Activated CD8-positive, alpha-beta memory T cell treated with anti-CD3 and anti-CD28 coated beads, Interleukin-2, amount 10 ng/mL, durations not matched to agents 7 days and 5 days (primary cell): ENCODE data around the gene KLHL30. TPM values are rescaled to one million over a fixed set of nuclear protein-coding genes. Genes with fewer than 3 reads are reported as not detected.

Experiments used
- ATAC-seq: fragments of 150-1000 bp; cut with Tn5 transposase; one replicate; pipeline ENCODE4 v1.10.0; 2021; ENCODE audit warnings: moderate library complexity
- CTCF ChIA-PET: fragments of 350-600 bp; sonication (Branson Sonifier 250); formaldehyde crosslinking; loops from one replicate; lab custom pipeline; 2021; ENCODE audit warnings: antibody characterized with exemption; lab: Charles Lee
- DNase-seq: peaks from one replicate; pipeline ENCODE4 v3.0.0-alpha.2; 2020
- H3K27ac Mint-ChIP-seq: one replicate; pipeline ENCODE4 v1.8.0; 2021; ENCODE audit warnings: mild to moderate bottlenecking, mixed read lengths
- H3K27me3 Mint-ChIP-seq: one replicate; pipeline ENCODE4 v1.8.0; 2021; ENCODE audit warnings: mixed read lengths
- H3K36me3 Mint-ChIP-seq: one replicate; pipeline ENCODE4 v1.8.0; 2021; ENCODE audit warnings: mild to moderate bottlenecking, mixed read lengths
- H3K4me1 Mint-ChIP-seq: one replicate; pipeline ENCODE4 v1.8.0; 2021; ENCODE audit warnings: mixed read lengths
- H3K4me3 Mint-ChIP-seq: one replicate; pipeline ENCODE4 v1.8.0; 2021; ENCODE audit warnings: mild to moderate bottlenecking, moderate library complexity, mixed read lengths
- H3K9me3 Mint-ChIP-seq: one replicate; pipeline ENCODE4 v1.8.0; 2022; ENCODE audit warnings: low read depth, mixed read lengths
- total RNA-seq, 2 experiments: library from RNA; stranded (reverse); gene quantifications; one replicate each; pipeline ENCODE4 v1.2.3, GENCODE V29; 2021

Gene KLHL30
- total RNA-seq, 2 experiments from 2014 or later: not detected

DNA sequence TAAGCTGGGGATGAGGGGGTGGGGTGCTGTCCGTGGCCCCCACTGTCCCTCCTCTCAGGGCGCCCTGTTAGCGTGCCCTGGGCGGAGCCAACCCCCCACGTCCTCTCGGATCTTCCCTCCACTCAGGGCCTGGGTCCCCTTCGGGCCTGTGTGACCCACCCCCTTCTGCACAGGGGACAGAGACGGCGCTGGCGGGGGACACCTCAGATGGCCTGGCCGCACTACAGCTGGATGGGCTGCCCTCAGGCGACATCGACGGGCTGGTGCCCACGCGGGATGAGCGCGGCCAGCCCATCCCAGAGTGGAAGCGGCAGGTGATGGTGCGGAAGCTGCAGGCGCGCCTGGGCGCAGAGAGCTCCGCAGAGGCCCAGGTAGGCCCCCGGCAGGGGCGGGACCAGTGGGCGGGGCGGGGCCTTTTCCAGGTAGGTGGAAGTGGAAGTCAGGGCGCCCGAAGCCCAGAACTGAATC is 9.9 kb upstream of the KLHL30 start:
- H3K27ac Mint-ChIP-seq: no peak overlapping the region

DNA sequence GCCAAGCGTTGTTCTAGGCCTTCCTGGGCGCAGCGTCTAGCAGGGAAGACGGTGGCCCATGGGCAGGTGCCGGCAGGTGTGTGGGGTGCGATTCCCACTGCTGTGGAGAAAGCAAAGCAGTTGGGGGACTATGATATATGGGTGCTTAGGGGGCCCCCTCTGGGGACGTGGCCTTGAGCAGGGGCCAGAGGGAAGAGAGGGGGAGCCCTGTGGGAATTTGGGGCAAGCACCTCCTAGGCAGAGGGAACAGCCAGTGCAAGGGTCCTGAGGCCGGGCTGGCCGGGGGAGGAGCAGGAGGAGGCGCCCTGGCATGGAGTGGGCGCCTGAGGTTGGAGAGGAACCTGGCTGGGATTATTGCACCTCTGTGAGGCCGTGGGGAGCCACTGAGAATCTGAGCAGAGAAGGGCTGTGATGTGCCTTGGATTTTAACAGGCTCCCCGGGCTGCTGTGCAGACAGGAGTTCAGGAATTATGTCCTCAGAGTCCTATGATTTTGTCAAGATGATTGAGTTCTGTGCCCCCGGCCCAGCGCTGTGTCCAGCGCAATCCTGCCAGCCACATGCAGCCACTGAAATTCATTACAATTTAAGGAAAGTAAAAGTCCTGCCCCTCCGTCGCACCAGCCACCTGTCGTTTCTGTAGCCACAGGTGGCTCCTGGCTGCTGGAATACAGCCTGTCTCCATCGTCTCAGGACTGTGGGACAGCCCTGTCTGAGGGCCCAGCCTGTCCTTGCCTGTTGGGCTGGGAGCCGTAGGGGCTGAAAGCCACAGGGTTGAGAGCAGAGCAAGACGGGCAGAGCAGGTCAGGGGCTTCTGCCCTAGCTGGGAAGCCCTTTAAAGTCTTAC is 9.1 kb upstream of the KLHL30 start:
- Mint-ChIP-seq H3K4me1 (no peaks in the 10 kb centered on the region), H3K27ac (no peak overlapping the region), H3K27me3 (no peaks in the 10 kb centered on the region), H3K9me3 (no peaks in the 10 kb centered on the region), H3K4me3 (no peak overlapping the region), H3K36me3 (no peaks in the 10 kb centered on the region)
- ATAC-seq (no peak), DNase-seq (no peak)
- CTCF ChIA-PET: no interaction called here

More for the DNA sequence above, 9.9 kb upstream of the KLHL30 start:
- H3K36me3 Mint-ChIP-seq: no peaks in the 10 kb centered on the region
- H3K4me3 Mint-ChIP-seq: no peak overlapping the region
- no peak for DNase-seq
- H3K9me3 Mint-ChIP-seq: no peaks in the 10 kb centered on the region
- no peak for ATAC-seq
- H3K27me3 Mint-ChIP-seq: no peaks in the 10 kb centered on the region
- CTCF ChIA-PET: no interaction called here
- H3K4me1 Mint-ChIP-seq: no peaks in the 10 kb centered on the region

DNA sequence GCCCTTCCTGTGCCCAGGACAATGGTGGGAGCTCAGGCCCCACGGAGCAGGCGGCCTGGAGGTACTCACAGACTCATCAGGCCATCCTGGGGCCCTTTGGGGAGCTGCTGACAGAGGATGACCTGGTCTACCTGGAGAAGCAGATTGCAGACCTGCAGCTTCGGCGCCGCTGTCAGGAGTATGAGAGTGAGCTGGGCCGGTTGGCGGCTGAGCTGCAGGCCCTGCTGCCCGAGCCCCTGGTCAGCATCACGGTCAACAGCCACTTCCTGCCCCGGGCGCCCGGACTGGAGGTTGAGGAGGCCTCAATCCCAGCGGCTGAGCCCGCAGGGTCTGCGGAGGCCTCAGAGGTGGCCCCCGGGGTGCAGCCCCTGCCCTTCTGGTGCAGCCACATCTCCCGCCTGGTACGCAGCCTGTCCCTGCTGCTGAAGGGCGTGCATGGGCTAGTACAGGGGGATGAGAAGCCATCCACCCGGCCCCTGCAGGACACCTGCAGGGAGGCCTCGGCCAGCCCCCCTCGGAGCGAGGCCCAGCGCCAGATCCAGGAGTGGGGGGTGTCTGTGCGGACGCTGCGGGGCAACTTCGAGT is 8.3 kb upstream of the KLHL30 start:
- CTCF ChIA-PET: no interaction called here
- Mint-ChIP-seq H3K4me3 (no peak overlapping the region), H3K36me3 (no peaks in the 10 kb centered on the region), H3K27ac (no peak overlapping the region), H3K9me3 (no peaks in the 10 kb centered on the region), H3K27me3 (no peaks in the 10 kb centered on the region), H3K4me1 (no peaks in the 10 kb centered on the region)
- DNase-seq (no peak), ATAC-seq (no peak)

DNA sequence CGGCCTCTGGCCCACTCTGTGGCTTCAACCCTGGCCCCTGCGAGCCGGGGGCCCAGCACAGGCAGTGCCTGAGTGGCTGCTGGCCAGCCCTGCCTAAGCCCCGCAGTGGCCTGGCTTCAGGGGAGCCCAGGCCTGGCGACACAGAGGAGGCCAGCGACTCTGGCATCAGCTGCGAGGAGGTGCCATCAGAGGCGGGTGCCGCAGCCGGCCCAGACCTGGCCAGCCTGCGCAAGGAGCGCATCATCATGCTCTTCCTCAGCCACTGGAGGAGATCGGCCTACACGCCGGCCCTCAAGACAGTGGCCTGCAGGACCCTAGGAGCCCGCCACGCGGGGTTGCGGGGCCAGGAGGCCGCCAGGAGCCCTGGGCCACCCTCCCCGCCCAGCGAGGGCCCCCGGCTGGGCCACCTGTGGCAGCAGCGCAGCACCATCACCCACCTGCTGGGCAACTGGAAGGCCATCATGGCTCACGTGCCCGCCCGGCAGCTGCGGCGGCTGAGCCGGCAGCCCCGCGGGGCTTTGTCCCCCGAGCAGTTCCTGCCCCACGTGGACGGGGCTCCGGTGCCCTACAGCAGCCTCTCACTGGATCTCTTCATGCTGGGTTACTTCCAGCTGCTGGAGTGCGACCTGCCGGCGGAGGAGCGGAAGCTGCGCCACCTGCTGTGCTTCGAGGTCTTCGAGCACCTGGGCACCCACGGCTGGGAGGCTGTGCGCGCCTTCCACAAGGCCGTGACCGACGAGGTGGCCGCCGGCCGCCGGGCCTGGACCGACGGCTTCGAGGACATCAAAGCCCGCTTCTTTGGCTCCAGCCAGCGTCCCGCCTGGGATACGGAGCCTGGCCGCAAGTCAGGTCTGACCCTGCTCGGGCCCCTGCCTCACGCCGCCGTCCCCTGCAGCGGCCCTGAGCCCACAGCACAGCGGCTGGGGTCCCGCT is 7.5 kb upstream of the KLHL30 start:
- H3K36me3 Mint-ChIP-seq: no peaks in the 10 kb centered on the region
- no peak overlapping the region for H3K4me3 Mint-ChIP-seq
- ATAC-seq (no peak), DNase-seq (no peak)
- H3K27me3 Mint-ChIP-seq: no peaks in the 10 kb centered on the region
- no peak overlapping the region for H3K27ac Mint-ChIP-seq
- no peaks in the 10 kb centered on the region for H3K4me1 Mint-ChIP-seq
- H3K9me3 Mint-ChIP-seq: no peaks in the 10 kb centered on the region
- CTCF ChIA-PET: no interaction called here

DNA sequence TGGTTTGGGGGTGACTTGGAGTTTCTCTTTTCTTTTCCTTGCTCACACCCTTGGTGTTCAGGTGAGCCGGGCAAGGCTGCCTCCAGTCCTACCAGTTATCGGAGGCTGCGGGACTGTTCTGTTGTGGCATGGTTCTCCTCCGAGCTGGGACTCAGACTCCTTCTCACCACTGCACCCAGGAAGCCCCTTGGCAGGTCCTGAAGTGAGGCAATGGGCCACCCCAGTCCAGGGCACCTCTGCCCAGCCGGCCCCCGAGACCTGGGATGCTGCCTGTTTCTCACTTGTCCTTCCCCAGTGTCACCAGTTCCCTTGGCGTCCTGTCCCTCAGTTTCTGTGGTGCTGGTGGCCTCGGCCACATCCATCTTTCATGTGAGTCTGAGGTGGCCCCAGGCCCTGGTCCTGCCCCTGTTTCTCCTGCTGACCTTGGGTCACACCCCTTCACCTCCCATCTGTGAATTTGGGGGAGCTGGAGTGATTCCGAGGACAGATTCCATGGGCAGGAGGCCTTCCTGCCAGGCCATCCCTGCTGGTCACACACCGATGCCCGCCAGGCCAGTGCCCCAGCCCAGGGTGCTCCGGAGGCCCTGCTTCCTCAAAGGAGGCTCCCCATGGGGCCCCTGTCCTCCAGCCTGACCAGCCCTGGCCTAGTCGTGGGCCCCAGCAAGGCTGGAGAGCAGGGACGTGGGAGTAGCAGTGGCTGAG is 6.6 kb upstream of the KLHL30 start:
- Mint-ChIP-seq H3K9me3 (no peaks in the 10 kb centered on the region), H3K27ac (no peak overlapping the region), H3K27me3 (no peaks in the 10 kb centered on the region), H3K4me3 (no peak overlapping the region), H3K4me1 (no peaks in the 10 kb centered on the region), H3K36me3 (no peaks in the 10 kb centered on the region)
- CTCF ChIA-PET: no interaction called here
- DNase-seq (no peak), ATAC-seq (no peak)

DNA sequence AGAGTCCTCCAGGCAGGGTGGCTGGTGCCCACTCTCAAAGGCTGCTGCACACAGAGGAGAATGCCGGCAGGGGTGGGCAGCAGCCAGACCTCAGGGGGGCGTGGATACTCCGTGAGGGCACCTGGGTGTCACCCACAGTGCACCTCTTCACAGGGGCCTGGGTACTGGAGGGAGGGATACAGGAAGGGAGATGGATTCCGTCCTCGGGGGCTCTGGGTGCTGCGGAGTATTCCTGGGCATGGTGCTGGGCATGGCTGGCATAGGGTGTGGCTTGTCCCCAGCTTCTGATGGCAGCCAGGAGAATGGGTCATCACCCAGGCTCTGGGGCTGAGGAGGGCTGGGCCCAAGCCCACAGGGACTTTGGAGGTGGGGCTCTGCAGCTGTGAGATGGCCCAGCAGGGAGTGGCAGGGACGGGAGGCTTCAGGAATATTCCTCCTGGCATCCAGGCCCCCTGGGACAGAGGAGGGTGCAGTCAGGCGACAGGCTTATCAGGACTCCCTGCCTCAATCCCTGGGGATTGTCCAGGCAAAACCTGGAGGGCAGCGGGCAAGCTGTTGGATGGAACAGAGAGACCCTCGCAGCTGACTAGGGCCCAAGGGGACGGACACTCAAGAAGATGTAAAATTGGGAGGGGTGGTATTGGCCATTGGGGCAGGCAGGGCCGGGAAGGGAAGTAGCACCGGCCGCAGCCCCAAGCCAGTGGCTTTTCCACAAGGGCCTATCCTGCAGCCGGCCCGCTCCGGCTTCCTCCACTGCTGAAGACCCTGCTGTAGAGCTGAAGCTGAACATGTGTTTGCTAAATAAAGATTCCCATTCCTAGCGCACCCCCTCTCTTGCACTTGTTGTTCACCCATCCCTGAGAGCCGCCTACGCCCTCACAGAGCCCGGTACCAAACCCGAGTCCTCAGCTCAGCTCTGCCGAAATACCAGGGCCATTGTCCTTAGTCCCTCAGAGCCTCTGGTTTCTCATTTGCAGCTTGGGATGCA is 5.7 kb upstream of the KLHL30 start:
- Mint-ChIP-seq H3K27ac (no peak overlapping the region), H3K4me1 (no peaks in the 10 kb centered on the region)
- CTCF ChIA-PET: no interaction called here

DNA sequence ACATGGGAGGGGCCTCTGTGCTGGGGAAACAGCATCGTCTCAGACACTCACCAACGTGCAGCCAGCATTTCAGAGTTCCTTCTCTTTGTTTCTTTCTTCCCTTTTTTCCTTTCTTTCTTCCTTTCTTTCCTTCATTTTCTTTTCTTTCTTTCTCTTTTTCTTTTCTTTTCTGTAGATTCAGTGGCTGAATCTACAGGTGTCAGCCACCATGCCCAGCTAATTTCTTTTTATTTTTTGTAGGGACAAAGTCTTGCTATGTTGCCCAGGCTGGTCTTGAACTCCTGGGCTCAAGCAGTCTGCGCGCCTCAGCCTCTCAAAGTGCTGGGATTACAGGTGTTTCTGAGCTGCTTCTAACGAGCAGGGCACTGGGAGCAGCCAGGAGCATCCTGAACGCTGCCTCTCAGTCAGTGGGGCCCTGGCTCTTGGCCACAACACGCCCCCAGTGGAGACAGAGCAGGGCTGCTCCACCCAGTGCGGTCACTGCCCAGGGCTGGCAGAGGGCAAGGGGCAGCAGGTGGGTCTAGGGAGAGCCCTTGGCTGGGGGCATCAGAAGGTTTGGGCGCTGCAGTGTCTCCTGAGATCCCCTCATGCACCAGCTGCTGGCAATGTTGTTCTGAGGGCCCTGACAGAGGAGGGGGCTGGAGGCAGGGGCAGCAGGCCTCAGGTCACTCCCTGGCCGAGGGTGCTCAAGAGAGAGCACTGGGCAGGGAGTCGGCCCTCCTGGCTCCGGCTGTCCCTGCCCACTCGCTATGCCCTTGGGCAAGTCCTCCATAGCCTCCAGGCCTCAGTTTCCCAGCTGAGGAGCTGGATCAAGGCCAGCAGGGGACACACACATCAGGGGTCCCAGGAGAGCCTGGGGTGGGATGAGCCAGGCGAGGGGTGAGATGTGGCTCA is 4.7 kb upstream of the KLHL30 start:
- Mint-ChIP-seq H3K4me3 (no peak overlapping the region), H3K27me3 (no peaks in the 10 kb centered on the region)

More for the DNA sequence above, 5.7 kb upstream of the KLHL30 start:
- no peak overlapping the region for H3K4me3 Mint-ChIP-seq
- no peaks in the 10 kb centered on the region for H3K36me3 Mint-ChIP-seq
- DNase-seq (no peak), ATAC-seq (no peak)
- H3K9me3 Mint-ChIP-seq: no peaks in the 10 kb centered on the region
- H3K27me3 Mint-ChIP-seq: no peaks in the 10 kb centered on the region

DNA sequence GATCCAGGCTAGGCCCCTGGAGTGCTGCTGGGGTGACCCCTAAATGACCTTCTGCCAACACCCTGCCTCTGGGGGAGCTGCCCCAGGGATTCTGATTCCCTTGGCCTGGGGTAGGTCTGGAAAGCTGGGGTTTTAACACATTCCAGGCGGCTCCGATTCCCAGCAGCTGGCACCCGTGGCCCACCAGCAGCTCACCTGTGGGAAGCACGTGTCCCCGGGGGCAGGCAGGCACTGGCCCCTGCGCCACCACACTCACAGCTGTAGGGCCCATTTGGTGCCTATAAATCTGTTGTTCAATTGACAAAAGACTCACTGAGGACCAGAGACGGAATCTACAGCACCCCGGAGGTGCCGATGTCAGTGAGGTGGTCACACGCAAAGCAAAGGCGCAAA is 4.1 kb upstream of the KLHL30 start:
- Mint-ChIP-seq H3K9me3 (no peaks in the 10 kb centered on the region), H3K4me1 (no peaks in the 10 kb centered on the region), H3K27ac (no peak overlapping the region), H3K36me3 (no peaks in the 10 kb centered on the region), H3K4me3 (no peak overlapping the region), H3K27me3 (no peaks in the 10 kb centered on the region)
- DNase-seq (no peak), ATAC-seq (no peak)
- CTCF ChIA-PET: interaction anchor here (0.9 kb wide), 1 partner anchor 10 kb away, joined by 3 read pairs; no protein-coding TSS in a partner anchor

More for the DNA sequence above, 4.7 kb upstream of the KLHL30 start:
- DNase-seq (no peak), ATAC-seq (no peak)
- H3K9me3 Mint-ChIP-seq: no peaks in the 10 kb centered on the region
- no peaks in the 10 kb centered on the region for H3K36me3 Mint-ChIP-seq
- no peaks in the 10 kb centered on the region for H3K4me1 Mint-ChIP-seq
- no peak overlapping the region for H3K27ac Mint-ChIP-seq
- CTCF ChIA-PET: interaction anchor here (0.9 kb wide), 1 partner anchor 10 kb away, joined by 3 read pairs; no protein-coding TSS in a partner anchor

DNA sequence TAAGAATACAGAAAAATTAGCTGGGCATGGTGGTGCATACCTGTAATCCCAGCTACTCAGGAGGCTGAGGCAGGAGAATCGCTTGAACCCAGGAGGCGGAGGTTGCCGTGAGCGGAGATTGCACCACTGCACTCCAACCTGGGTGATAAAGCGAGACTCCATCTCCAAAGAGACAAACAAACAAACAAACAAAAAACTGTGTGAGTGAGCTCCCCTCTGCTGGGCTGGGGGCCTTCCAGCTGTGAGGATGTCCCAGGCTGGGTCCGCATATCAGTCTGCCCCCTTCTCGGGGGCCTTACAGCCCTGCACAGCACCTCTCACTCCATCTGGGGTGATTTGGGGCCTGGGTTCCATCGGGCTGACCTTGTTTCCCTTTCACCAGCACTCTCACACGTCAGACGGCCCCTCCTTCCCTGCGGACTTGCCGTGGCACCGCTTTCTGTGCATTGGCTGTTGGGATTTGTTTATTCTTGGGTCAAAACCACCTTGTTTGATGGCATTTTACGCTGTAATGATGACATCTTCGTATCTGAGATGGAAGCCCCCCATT is 2.8 kb upstream of the KLHL30 start:
- CTCF ChIA-PET: no interaction called here
- no peak for DNase-seq
- H3K27me3 Mint-ChIP-seq: no peaks in the 10 kb centered on the region

DNA sequence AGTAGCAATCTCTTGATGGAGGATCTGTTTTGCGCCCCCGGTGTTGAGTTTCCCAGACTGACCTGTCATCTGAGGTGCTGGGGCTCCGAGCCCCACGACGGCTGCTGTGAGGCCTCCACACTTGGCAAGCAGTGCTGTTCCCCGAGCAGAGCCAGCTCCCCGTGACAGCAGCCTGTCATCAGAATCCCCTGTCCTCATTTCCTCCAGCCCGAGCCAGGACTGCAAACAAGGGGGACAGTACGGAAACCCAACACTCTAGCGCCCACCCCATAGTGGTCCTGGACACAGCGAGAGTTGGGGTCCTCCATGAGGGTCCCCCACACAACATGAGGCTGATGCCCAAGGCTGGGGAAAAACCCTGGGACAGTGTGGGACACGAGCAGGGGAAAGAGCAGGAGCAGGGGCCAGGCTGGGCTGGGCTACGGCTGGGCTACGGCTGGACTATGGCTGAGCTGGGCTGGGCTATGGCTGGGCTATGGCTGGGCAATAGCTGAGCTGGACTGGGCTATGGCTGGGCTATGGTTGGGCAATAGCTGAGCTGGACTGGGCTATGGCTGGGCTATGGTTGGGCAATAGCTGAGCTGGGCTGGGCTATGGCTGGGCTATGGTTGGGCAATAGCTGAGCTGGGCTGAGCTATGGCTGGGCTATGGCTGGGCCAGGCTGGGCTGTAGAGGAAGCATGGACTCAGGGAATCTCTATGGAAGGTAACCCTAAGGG is 1.5 kb upstream of the KLHL30 start:
- Mint-ChIP-seq H3K4me1 (no peaks in the 10 kb centered on the region), H3K36me3 (no peaks in the 10 kb centered on the region), H3K27me3 (no peaks in the 10 kb centered on the region), H3K9me3 (no peaks in the 10 kb centered on the region), H3K27ac (no peak overlapping the region), H3K4me3 (no peak overlapping the region)
- DNase-seq (no peak), ATAC-seq (no peak)
- CTCF ChIA-PET: no interaction called here

More for the DNA sequence above, 2.8 kb upstream of the KLHL30 start:
- Mint-ChIP-seq H3K4me3 (no peak overlapping the region), H3K9me3 (no peaks in the 10 kb centered on the region), H3K27ac (no peak overlapping the region), H3K4me1 (no peaks in the 10 kb centered on the region), H3K36me3 (no peaks in the 10 kb centered on the region)
- no peak for ATAC-seq

DNA sequence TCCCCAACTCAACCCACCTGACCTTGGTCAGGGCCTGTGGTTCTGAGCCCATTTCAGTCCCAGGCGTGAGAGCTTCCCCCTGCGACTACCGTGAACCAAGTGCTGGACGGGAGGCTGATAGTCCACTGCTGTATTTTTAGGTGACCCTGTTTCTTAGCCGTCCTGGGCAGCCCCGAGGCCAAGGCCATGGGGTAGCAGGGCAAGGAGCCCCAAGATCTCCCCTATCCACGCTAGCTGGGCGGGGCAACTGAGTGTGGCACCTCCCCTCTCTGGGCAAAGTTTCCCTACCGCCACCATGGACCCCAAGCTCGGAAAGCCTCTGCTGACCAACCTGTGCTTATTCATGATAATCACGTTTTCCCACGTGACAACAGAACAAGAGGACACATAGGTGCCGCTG is 583 bp upstream of the KLHL30 start:
- ATAC-seq (no peak), DNase-seq (no peak)
- CTCF ChIA-PET: no interaction called here
- Mint-ChIP-seq H3K36me3 (no peaks in the 10 kb centered on the region), H3K4me1 (no peaks in the 10 kb centered on the region), H3K27me3 (no peaks in the 10 kb centered on the region), H3K4me3 (no peak overlapping the region), H3K9me3 (no peaks in the 10 kb centered on the region), H3K27ac (no peak overlapping the region)
